NCI-H1694 treated with DMSO at 0.1 percent for 48 hours (cell line): ENCODE data around the gene KCNH8.
"Not testable (repeated sequence)": the region's sequence is repeated elsewhere in the genome, so short reads cannot be mapped to it uniquely, and the experiment has no call there.

Source experiments
- DNase-seq: peaks from one replicate; lab custom pipeline; 2025; lab: John Stamatoyannopoulos, UW

Gene KCNH8

GRCh38 chr3:19147905-19148767 lies at the start of gene KCNH8:
TSS of gene KCNH8 (plus strand) at chr3:19148510. CDS start at chr3:19148720, 210 bp downstream.
- peak; percentile 4 for DNase-seq

DNA sequence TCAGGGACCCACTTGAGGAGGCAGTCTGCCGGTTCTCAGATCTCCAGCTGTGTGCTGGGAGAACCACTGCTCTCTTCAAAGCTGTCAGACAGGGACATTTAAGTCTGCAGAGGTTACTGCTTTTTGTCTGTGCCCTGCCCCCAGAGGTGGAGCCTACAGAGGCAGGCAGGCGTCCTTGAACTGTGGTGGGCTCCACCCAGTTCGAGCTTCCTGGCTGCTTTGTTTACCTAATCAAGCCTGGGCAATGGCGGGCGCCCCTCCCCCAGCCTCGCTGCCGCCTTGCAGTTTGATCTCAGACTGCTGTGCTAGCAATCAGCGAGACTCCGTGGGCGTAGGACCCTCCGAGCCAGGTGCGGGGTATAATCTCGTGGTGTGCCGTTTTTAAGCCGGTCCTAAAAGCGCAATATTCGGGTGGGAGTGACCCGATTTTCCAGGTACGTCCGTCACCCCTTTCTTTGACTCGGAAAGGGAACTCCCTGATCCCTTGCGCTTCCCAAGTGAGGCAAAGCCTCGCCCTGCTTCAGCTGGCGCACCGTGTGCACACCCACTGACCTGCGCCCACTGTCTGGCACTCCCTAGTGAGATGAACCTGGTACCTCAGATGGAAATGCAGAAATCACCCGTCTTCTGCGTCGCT lies 45.5 kb upstream of the KCNH8 start:
- not testable (repeated sequence) for DNase-seq

- DNase-seq = no peak
Measured at GRCh38 chr3:19103510-19103909, 44.8 kb upstream of the KCNH8 start.

DNA sequence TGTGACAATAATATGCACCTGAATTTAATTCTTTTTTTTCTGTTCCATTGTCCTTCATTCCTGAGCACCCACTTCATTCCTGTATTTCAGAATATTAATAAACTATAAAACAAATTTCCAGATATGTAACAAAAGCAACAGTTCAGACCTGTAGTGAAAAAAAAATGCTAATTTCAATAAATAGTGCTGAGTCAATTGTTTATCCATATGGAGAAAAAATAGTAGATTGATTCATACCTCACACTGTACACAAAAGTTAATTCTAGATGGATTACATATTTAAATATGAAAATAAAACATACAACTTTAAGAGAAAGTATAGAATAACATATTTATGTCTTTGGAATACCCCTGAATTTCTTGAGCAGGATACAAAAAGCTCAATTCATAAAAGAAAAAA lies 43.9 kb upstream of the KCNH8 start:
- DNase-seq = no peak

DNA sequence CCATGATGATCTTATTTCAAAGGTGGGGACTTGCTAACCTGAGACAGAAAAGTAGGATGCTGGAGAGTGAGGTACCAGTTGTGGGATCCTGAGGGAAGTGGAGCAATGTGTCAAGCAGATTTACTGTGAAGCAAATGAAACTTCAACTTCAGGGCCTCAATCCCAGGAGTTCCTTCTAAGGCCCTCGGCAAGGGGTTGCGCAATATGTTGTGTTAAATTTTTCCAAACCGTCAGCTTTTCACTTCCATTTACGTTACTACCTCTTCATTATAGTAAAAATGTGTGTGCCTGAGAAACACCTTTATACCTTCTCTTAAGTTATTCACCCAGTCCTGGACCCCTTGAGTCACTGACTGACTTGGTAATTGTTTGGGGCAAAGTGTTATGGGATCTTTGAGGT lies 42.5 kb upstream of the KCNH8 start:
- no peak for DNase-seq

GRCh38 chr3:19106307-19106706 lies 42.0 kb upstream of the KCNH8 start:
- no peak for DNase-seq

DNA sequence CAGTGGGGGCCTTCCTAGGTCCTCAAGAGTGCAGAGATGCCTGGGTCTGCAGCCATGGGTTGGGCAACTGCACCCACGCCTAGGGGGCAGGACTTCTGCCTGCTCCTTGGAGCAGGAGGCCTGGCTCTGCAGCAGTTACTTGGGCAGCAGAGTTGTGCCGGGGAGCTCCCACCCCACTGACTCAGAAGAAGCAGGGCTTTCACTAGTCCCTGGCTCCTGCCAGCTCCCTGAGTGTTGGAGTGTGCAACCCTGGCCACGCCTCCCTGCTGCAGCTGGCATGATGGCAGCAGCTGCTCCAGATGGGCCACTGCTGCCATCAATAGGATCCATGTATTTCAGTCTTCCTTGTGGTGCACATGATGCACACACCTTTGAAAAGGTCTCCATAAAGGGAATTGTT lies 40.6 kb upstream of the KCNH8 start:
- no peak for DNase-seq

DNA sequence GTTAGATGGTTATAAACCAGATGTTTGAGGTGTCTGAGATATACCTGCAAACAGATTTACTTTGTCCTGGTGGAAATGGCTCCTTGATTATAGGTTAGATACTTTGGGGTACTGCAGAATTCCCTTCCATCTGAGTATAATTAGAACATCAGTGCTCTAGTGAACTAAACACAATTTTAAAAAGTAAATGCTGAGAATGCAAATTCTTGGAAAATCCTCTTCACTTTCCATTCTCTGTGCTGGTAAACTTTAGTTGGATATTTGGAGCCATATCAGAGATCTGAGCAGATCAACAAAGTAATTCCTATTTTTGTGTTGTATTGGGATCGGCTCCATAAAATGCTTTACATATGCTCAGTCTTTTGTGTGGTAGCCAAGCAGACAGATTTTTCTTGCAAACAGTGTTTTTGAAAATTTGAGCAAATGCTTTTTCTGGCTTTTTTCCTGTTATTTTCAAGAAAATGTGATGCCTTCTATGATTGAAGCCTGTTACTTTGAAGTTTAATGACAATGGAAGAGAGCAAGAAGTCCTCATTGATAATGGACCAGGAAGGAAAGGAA lies 37.9 kb upstream of the KCNH8 start:
- no peak for DNase-seq

DNA sequence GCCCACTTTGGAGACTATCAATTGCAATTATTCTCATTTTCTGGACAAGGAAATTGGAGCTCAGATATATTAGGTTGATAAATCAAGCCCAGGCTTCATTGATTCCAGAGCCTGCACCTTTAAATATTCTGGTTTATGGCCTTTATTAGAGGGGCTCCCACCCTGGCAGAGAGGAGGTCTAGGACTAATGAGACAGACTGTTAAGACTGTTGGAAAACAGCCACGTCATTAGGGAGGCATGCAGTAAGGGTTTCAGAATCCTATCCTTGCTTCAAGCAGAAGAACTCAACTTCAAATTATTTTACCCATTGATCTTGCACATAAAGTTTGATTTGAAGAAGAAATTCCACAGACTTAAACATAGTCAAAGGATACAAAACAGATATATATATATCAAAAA lies 33.8 kb upstream of the KCNH8 start:
- no peak for DNase-seq

DNA sequence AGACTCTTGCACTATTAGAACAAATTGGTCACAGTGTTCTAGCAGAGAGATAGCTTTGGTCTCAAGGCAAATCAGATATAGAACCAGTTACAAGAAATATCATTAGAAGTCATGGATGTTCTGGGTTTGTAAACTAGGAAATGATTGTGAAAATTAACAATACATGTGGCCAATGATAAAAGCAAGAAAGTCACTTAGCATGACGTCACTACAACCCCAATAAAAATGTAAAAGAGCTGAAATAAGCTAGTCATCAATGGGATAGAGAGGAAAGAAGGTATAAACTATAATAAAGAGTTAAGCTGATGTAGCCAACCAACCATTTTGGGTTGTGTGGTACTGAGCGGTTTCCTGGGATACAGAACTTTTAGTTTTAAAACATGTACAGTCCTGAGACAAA lies 32.1 kb upstream of the KCNH8 start:
- no peak for DNase-seq

- DNase-seq = no peak
Measured at GRCh38 chr3:19124752-19125151, 23.6 kb upstream of the KCNH8 start.

DNA sequence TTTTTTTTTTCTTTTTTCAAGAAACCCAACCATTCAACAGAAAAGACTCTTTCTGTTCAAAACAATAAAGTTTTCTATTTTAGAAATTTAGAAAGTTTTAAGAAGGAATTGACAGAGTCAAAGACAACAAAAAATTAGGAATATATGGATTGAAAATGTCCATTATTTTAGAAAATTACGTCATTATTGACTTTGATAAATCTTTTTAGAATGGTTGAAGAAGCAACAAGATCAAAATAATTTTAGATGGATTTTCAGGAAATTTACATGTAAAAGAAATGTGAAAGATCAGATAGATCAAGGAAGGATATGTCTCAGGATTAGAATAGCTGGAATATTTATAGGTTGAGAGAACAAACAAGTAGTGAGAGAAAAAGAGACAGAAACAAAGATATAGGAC lies 8.4 kb upstream of the KCNH8 start:
- DNase-seq = no peak

GRCh38 chr3:19146685-19147650 lies 1.3 kb upstream of the KCNH8 start:
- DNase-seq = peak; percentile 48

- no peak for DNase-seq
Measured at GRCh38 chr3:19148768-19149091, 420 bp downstream of the KCNH8 start.

GRCh38 chr3:19149368-19149767 lies 1.1 kb downstream of the KCNH8 start:
- no peak for DNase-seq

GRCh38 chr3:19151171-19151570 lies 2.9 kb downstream of the KCNH8 start:
- DNase-seq = no peak

DNA sequence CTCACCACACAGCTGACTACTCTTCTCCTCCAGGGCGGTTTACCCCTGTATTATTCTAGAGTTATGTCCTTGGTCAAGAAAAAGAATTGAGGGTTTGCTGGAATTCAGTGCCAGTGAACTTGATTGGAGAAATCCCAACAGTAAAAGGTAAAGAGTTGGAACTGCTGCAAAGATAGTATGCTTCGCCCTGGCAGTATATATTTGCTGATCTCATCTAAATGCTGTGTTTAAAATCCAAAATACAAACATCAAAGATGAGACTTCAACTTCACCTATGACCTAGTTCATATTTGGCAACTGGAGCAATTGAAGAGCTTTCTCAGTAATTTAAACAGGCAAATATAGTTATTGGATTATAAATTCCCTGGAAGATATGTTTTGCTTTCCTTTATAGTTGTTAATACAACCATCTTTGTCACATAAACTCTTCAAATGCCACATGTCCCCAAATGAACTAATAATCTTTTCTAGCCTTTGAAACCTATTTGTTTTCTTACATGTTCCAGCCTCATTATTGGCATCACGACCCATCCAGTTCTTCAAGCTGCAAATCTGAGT lies 6.5 kb downstream of the KCNH8 start:
- no peak for DNase-seq

GRCh38 chr3:19155375-19155774 lies 7.1 kb downstream of the KCNH8 start:
- DNase-seq = no peak

- no peak for DNase-seq
Measured at GRCh38 chr3:19159966-19160635, 11.8 kb downstream of the KCNH8 start.

- no peak for DNase-seq
Measured at GRCh38 chr3:19165654-19166053, 17.3 kb downstream of the KCNH8 start.

GRCh38 chr3:19171794-19172193 lies 23.5 kb downstream of the KCNH8 start:
- DNase-seq = no peak
